ENCODE results near the gene NDOR1. TPM values are rescaled to one million over a fixed set of nuclear protein-coding genes. Genes with fewer than 3 reads are reported as not detected.
A peak's percentile ranks its signal among the peaks of the same experiment; 100 is the strongest.

Gene NDOR1
- total RNA-seq, 1 experiment from 2014 or later, result 31.8 TPM

DNA sequence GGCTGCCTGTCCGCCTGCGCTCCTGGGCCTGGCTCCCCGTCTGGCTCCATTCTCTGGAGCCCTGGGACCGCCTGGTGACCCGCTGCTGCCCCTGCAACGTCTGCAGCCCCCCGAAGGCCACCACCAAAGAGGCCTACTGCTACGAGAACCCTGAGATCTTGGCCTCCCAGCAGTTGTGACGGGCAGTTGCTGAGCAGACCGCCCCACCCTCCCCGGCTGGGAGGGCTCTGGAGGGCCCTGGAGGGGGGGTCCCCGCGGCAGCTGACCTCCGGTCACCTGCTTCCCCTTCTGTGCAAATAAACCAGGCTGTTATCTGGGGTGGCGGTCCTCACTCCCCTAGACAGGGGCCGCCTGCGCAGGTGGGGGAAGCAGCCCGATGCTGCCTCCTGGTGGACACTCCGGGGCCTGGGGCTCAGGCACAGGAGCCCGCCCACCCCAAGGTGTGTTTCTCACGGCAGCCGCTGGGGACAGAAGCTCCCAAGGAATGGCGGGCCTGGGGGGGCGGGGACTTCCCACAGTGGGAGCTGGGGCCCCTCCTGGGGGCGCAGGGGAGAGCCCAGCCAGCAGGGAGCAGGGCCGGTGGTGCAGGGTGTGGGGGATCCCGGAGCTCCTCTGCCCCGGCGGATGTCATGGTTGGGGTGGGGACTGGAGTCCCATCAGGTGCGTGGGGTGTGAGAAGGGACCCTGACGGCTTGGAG is 30.9 kb downstream of the NDOR1 start:
- H3K4me1 ChIP-seq, result peaks cover 17% of the 10 kb centered on the region
- H3K27me3 ChIP-seq (replicated peaks; ENCODE audit: control insufficient read depth, insufficient read depth, low read length), result no peaks in the 10 kb centered on the region
- ChIA-PET CTCF (interaction anchor here (0.5 to 1.4 kb wide), 44 partner anchors 9 to 436 kb away, joined by 3 to 27 read pairs (median 4); partner anchors contain the start of genes ANAPC2, ENTPD8, LRRC26 and MAN1B1), POLR2A (interaction anchor here (0.5 to 1.1 kb wide), 6 partner anchors 9 to 190 kb away, joined by 3 to 9 read pairs (median 4); partner anchors contain the start of gene RNF224)
- TF ChIP-seq, protein P1, sequence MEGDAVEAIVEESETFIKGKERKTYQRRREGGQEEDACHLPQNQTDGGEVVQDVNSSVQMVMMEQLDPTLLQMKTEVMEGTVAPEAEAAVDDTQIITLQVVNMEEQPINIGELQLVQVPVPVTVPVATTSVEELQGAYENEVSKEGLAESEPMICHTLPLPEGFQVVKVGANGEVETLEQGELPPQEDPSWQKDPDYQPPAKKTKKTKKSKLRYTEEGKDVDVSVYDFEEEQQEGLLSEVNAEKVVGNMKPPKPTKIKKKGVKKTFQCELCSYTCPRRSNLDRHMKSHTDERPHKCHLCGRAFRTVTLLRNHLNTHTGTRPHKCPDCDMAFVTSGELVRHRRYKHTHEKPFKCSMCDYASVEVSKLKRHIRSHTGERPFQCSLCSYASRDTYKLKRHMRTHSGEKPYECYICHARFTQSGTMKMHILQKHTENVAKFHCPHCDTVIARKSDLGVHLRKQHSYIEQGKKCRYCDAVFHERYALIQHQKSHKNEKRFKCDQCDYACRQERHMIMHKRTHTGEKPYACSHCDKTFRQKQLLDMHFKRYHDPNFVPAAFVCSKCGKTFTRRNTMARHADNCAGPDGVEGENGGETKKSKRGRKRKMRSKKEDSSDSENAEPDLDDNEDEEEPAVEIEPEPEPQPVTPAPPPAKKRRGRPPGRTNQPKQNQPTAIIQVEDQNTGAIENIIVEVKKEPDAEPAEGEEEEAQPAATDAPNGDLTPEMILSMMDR (IDR thresholded peaks at IDR 0.05; ENCODE audit: insufficient read depth in 1 of 2, low read depth in 1 of 2, low read length in 1 of 2, severe bottlenecking in 1 of 2, unreplicated experiment in 1 of 2), result peak; percentile 98
- H3K36me3 ChIP-seq (ENCODE audit: control insufficient read depth, insufficient read depth, low read length), result no peaks in the 10 kb centered on the region
- Mint-ChIP-seq H3K27me3 (ENCODE audit: insufficient read depth, unreplicated experiment) (peaks cover 3% of the 10 kb centered on the region), H3K27ac (ENCODE audit: unreplicated experiment) (no peak overlapping the region), H3K4me1 (ENCODE audit: low read depth, unreplicated experiment) (peaks cover 13% of the 10 kb centered on the region), H3K4me3 (ENCODE audit: unreplicated experiment) (no peak overlapping the region), H3K9me3 (ENCODE audit: unreplicated experiment) (no peaks in the 10 kb centered on the region), H3K36me3 (ENCODE audit: insufficient read depth, unreplicated experiment) (peaks cover 30% of the 10 kb centered on the region)
- intact Hi-C loops (cut with micrococcal nuclease; ENCODE audit: unreplicated experiment), result loop anchor here (1.0 to 5.0 kb wide), 2 partner anchors 9 to 34 kb away; partner anchors contain the start of genes RNF224 and TPRN
- no peaks in the 10 kb centered on the region for H3K9me3 ChIP-seq
- no peak overlapping the region for H3K4me3 ChIP-seq (ENCODE audit: low read depth, low read length)
- no TSS peak for BruUV-seq (replicated peaks)
- DNase-seq, result peak; percentile 91 to 93

DNA sequence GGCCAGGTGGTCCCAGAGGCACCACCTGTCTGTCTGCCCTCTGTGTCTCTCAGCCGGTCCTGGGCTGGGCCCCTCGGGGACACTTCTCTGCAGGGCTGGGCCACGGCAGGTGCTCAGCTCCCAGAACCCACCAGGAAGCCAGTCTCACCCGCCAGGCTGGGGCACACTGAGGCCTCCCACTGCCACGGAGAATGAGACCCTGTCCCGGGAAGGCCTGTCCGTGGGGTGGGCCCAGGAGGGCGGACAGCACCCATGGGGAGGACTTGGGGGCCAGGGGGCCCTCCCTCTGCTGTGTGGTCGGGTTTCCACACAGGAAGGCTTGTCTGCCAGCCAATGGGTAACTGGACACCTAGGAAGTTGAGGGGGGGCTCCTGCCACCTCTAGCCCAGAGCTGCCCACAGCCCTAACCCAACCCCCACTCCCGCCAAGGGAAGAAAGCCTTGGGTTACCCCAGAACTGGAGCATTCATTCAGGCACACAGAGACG is 31.5 kb downstream of the NDOR1 start:
- Histone ChIP-seq H3K4me3 (ENCODE audit: low read depth, low read length) (no peak overlapping the region), H3K27me3 (replicated peaks; ENCODE audit: control insufficient read depth, insufficient read depth, low read length) (no peaks in the 10 kb centered on the region), H3K9me3 (no peaks in the 10 kb centered on the region), H3K4me1 (peaks cover 17% of the 10 kb centered on the region), H3K36me3 (ENCODE audit: control insufficient read depth, insufficient read depth, low read length) (no peaks in the 10 kb centered on the region)
- ChIA-PET CTCF (interaction anchor here (0.5 to 1.5 kb wide), 43 partner anchors 10 to 437 kb away, joined by 3 to 27 read pairs (median 4); partner anchors contain the start of genes ANAPC2, ENTPD8, LRRC26 and MAN1B1), POLR2A (interaction anchor here (0.5 to 1.1 kb wide), 6 partner anchors 10 to 190 kb away, joined by 3 to 9 read pairs (median 4); partner anchors contain the start of gene RNF224)
- TF ChIP-seq, protein P1 (IDR thresholded peaks at IDR 0.05; ENCODE audit: insufficient read depth in 1 of 2, low read depth in 1 of 2, low read length in 1 of 2, severe bottlenecking in 1 of 2, unreplicated experiment in 1 of 2), result no peak
- H3K4me1 Mint-ChIP-seq (ENCODE audit: low read depth, unreplicated experiment), result peaks cover 13% of the 10 kb centered on the region
- peaks cover 36% of the 10 kb centered on the region for H3K36me3 Mint-ChIP-seq (ENCODE audit: insufficient read depth, unreplicated experiment)
- no peak overlapping the region for H3K27ac Mint-ChIP-seq (ENCODE audit: unreplicated experiment)
- no peak for DNase-seq
- H3K9me3 Mint-ChIP-seq (ENCODE audit: unreplicated experiment), result no peaks in the 10 kb centered on the region
- intact Hi-C loops (cut with micrococcal nuclease; ENCODE audit: unreplicated experiment), result loop anchor here (1.0 to 5.0 kb wide), 2 partner anchors 10 to 35 kb away; partner anchors contain the start of genes RNF224 and TPRN
- H3K4me3 Mint-ChIP-seq (ENCODE audit: unreplicated experiment), result no peak overlapping the region
- peaks cover 3% of the 10 kb centered on the region for H3K27me3 Mint-ChIP-seq (ENCODE audit: insufficient read depth, unreplicated experiment)
- BruUV-seq (replicated peaks), result no TSS peak

Data from Caco-2 (cell line).